Stimulated activated effector memory CD8-positive, alpha-beta T cell treated with anti-CD3 and anti-CD28 coated beads, Interleukin-12 subunit alpha, Interleukin-12 subunit beta, amount 100 ng/mL, for 72 hours (primary cell): Measurements from ENCODE around the gene ABI1.

Experiments
- ATAC-seq: fragments of 150-1000 bp; cut with Tn5 transposase; 2 replicates; pipeline ENCODE4 v1.10.0; 2021
- DNase-seq, 2 donors: peaks; one replicate each; pipeline ENCODE4 v3.0.0; 2021 to 2022; ENCODE audit warnings: low spot score in 2 of 2
- H3K27ac Mint-ChIP-seq: one replicate; pipeline ENCODE4 v1.8.0; 2022; ENCODE audit warnings: mild to moderate bottlenecking, mixed read lengths
- H3K36me3 Mint-ChIP-seq: one replicate; pipeline ENCODE4 v1.8.0; 2022; ENCODE audit warnings: mild to moderate bottlenecking, mixed read lengths
- H3K4me1 Mint-ChIP-seq: one replicate; pipeline ENCODE4 v1.8.0; 2022; ENCODE audit warnings: mixed read lengths
- H3K4me3 Mint-ChIP-seq: one replicate; pipeline ENCODE4 v1.8.0; 2022; ENCODE audit warnings: mild to moderate bottlenecking, mixed read lengths
- H3K9me3 Mint-ChIP-seq: one replicate; pipeline ENCODE4 v1.8.0; 2022; ENCODE audit warnings: mixed read lengths

Gene ABI1

DNA sequence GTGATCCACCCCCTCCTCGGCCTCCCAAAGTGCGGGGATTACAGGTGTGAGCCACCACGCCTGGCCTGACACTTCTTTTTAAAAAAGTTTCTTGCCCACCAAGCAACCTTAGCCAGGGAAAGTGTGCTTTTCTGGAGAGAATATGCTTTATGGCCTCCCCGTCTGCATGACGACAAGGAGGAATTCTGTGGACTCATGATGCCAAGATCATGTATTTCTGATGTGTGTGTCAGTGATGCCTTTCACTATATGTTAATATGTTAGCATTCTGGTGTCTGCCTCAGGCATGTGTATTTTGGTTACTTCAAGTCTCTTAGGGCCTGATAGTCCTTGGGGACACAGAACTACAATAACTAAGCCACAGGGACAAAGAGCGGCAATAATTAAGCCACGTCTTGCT is 161.1 kb downstream of the ABI1 start:
- H3K9me3 Mint-ChIP-seq = no peaks in the 10 kb centered on the region
- no peak overlapping the region for H3K27ac Mint-ChIP-seq
- peaks cover 52% of the 10 kb centered on the region for H3K36me3 Mint-ChIP-seq
- H3K4me1 Mint-ChIP-seq = peaks cover 28% of the 10 kb centered on the region
- peak overlapping the region; percentile 91 for H3K4me3 Mint-ChIP-seq
- ATAC-seq (no peak), DNase-seq (no peak)

DNA sequence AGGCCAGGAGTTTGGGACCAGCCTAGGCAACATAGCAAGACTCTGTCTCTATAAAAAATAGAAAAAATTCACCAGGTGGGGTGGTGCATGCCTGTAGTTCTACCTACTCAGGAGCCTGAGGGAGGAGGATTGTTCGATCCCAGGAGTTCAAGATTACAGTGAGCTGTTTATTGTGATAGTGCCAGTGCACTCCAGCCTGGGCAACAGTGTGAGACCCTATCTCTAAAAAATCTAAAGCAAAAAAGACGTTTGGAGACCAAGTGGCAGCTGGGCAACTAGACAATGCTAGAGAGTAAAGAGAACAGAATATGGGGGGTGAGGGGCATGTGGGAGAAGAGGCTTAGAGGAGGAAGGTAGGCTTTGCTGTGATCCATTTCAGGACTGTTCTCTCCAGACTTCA is 161.8 kb downstream of the ABI1 start:
- ATAC-seq = no peak
- peaks cover 28% of the 10 kb centered on the region for H3K4me1 Mint-ChIP-seq
- no peak for DNase-seq
- peaks cover 44% of the 10 kb centered on the region for H3K36me3 Mint-ChIP-seq
- peak overlapping the region; percentile 93 for H3K27ac Mint-ChIP-seq
- no peaks in the 10 kb centered on the region for H3K9me3 Mint-ChIP-seq
- H3K4me3 Mint-ChIP-seq = peak overlapping the region; percentile 91

DNA sequence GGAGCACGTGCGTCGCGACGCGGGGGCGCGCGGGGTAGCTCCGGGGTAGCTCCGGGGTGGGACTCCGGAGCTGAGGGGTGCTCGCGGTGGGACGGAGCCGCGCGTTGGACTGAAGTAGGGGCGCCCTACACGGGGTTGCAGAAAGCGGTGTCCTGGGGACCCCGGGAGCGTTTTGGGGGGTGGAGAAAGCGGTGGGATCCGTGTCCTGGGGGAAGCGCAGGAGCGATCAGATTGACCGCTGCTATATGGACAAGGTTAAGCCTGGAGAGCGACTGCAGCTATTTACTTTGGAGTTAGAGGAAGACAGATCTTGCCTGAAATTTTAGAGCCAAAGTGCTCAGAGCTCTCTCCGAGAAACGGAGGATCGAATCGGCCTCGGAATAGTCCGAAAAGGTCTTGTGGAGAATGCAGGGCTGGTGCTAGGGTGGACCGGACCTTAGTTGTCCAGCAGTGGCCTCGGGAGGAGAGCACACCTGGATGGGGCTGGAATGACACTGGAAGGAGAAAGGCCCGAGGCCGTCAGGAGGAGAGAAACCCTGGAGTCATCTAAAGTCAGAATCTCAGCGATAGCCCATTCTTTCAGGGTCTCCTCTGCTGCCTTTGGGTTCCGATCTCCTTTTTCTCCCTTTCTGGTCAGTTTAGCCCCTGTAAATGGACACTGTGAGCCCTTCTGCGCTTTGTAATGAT is 162.7 kb downstream of the ABI1 start:
- H3K27ac Mint-ChIP-seq = peak overlapping the region; percentile 93
- H3K4me3 Mint-ChIP-seq = peak overlapping the region; percentile 91
- peaks cover 28% of the 10 kb centered on the region for H3K4me1 Mint-ChIP-seq
- ATAC-seq (no peak), DNase-seq (no peak)
- peaks cover 36% of the 10 kb centered on the region for H3K36me3 Mint-ChIP-seq
- no peaks in the 10 kb centered on the region for H3K9me3 Mint-ChIP-seq

DNA sequence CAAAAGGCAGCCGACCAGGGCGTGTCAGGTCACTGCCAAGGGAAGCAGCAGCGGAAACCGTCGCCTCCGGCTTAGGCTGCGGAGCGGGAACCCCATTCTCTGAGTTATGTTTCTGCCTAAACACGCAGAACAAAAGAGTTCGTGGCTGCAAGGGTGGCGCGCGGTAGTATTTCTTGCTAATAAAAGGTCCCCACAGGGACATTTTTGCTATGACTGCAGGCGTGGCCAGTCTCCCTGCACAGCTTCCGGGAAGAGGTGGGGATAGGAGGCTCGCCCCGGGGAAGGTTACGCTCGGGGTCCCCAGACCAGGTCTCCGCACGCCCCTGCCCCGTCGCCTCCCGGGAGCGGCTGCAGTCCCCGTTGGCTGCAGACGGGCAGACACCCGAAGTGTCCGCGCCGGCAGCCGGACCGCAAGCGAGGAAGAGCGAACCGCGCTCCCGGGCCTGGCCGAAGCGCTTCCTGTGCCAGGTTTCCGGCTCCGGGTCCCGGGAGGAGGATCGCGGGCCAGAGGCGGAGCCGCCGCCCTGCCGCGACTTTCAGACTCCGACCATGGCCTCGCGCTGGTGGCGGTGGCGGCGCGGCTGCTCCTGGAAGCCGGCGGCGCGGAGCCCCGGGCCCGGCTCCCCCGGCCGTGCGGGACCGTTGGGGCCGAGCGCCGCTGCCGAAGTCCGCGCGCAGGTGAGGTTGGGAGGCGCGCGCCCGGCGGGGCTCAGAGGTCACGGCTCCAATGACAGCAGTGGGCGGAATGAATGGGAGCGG is 163.4 kb downstream of the ABI1 start, which contains the start of gene PDSS1:
Gene PDSS1 (plus strand): TSS at position 539 of the 759 bp plus-strand sequence. CDS start 11 bp downstream, at position 550.
- Mint-ChIP-seq H3K9me3 (no peaks in the 10 kb centered on the region), H3K27ac (peak within 1 kb of the TSS; percentile 93), H3K36me3 (peaks cover 29% of the 10 kb centered on the region), H3K4me1 (peaks cover 28% of the 10 kb centered on the region), H3K4me3 (peak within 1 kb of the TSS; percentile 91)
- ATAC-seq (peak; percentile 88), DNase-seq (peak; percentile 58 to 85)

GRCh38 chr10:26696786-26697162 is 164.0 kb downstream of the ABI1 start:
- ATAC-seq (no peak), DNase-seq (no peak)
- peak overlapping the region; percentile 93 for H3K27ac Mint-ChIP-seq
- no peaks in the 10 kb centered on the region for H3K9me3 Mint-ChIP-seq
- peaks cover 28% of the 10 kb centered on the region for H3K4me1 Mint-ChIP-seq
- peaks cover 28% of the 10 kb centered on the region for H3K36me3 Mint-ChIP-seq
- H3K4me3 Mint-ChIP-seq = peak overlapping the region; percentile 91
